K562 (cell line): ENCODE results near the gene HACL1. TPM values are rescaled to one million over a fixed set of nuclear protein-coding genes. Genes with fewer than 3 reads are reported as not detected.

Experiments
- ATAC-seq: fragments of 200-7000 bp; cut with Tn5 transposase; 3 replicates; pipeline ENCODE4 v1.9.1; 2020; ENCODE audit warnings: moderate library complexity
- BruUV-seq: library from RNA; stranded (reverse); fragments of 400-500 nt; replicated peaks from 2 replicates; lab custom pipeline; 2021; lab: Mats Ljungman, UMichigan
- CTCF ChIA-PET: fragments of 300-600 bp; formaldehyde crosslinking; extraction: SDS; loops from one replicate; lab custom pipeline; 2021; ENCODE audit warnings: low intra/inter-chr PET ratio; lab: Yijun Ruan, JAX
- POLR2A ChIA-PET: fragments of 300-600, 350-650 bp; sonication (Branson Sonifier 250); formaldehyde crosslinking; extraction: SDS; loops from one replicate; lab custom pipeline; 2021; ENCODE audit warnings: antibody characterized with exemption, inconsistent platforms; lab: Yijun Ruan, JAX
- DNase-seq, 4 experiments: peaks; one replicate each; pipeline versions ENCODE4 v3.0.0 to v3.0.0-alpha.2; 2011 to 2018; ENCODE audit warnings: low spot score in 3 of 4, mixed read lengths in 3 of 4; ENCODE audit errors: extremely low read depth in 1 of 4
- FAIRE-seq: peaks from 2 replicates; lab custom pipeline; 2011; peaks lifted over from hg19 to GRCh38; lab: Jason Lieb, UNC
- H2AFZ ChIP-seq: 2 replicates; pipeline ENCODE4 v1.6.0; 2011; ENCODE audit warnings: low read depth, low read length, control low read depth, inconsistent platforms
- H3K27ac ChIP-seq: fragments of 200-600 bp; 3 replicates; pipeline ENCODE4 v1.8.0; 2011; ENCODE audit warnings: low read depth, mild to moderate bottlenecking, control low read depth, inconsistent platforms, low read length, moderate library complexity, mixed read lengths; ENCODE audit errors: extremely low read depth
- H3K27me3 ChIP-seq, 2 experiments: fragments of 300-600 bp in 1 of 2; 2 replicates in 1 of 2; 3 replicates in 1 of 2; pipeline versions ENCODE4 v1.6.0 to v1.8.0; 2011; ENCODE audit warnings: inconsistent platforms in 2 of 2, low read length in 2 of 2, mild to moderate bottlenecking in 1 of 2, mixed read lengths in 1 of 2, moderate library complexity in 1 of 2; ENCODE audit not compliant: control insufficient read depth in 2 of 2, insufficient read depth in 2 of 2
- H3K36me3 ChIP-seq: fragments of 300-600 bp; 3 replicates; pipeline ENCODE4 v1.8.0; 2011; ENCODE audit warnings: mild to moderate bottlenecking, low read length, inconsistent platforms; ENCODE audit not compliant: control insufficient read depth, insufficient read depth
- H3K4me1 ChIP-seq, 2 experiments: fragments of 200-600 bp in 1 of 2; replicated peaks in 1 of 2; 2 replicates in 1 of 2; 3 replicates in 1 of 2; pipeline versions ENCODE4 v1.5.1 to v1.8.0; 2011; ENCODE audit warnings: inconsistent platforms in 2 of 2, low read length in 2 of 2, mild to moderate bottlenecking in 1 of 2, mixed read lengths in 1 of 2, moderate library complexity in 1 of 2; ENCODE audit not compliant: control insufficient read depth in 2 of 2, insufficient read depth in 2 of 2
- H3K4me2 ChIP-seq: 2 replicates; pipeline ENCODE4 v1.6.1; 2011; ENCODE audit warnings: low read length, control low read depth, inconsistent platforms, mixed read lengths; ENCODE audit not compliant: insufficient read depth
- H3K4me3 ChIP-seq: fragments of 200-600 bp; sonication (generic), shearing (Covaris generic); 2 replicates; pipeline ENCODE4 v1.5.1; 2016; ENCODE audit warnings: control low read depth, inconsistent platforms
- H3K79me2 ChIP-seq: fragments of 200-600 bp; 3 replicates; pipeline ENCODE4 v1.8.0; 2011; ENCODE audit warnings: low read length, inconsistent platforms; ENCODE audit not compliant: control insufficient read depth, insufficient read depth
- H3K9ac ChIP-seq, 2 experiments: 2 replicates each; pipeline versions ENCODE4 v1.6.0 to v1.6.1; 2011; ENCODE audit warnings: low read depth in 2 of 2, low read length in 2 of 2, control low read depth in 1 of 2, inconsistent platforms in 1 of 2, mild to moderate bottlenecking in 1 of 2, mixed read lengths in 1 of 2; ENCODE audit not compliant: insufficient read depth in 1 of 2
- H3K9me1 ChIP-seq: one replicate; pipeline ENCODE4 v1.6.0; 2011; ENCODE audit warnings: inconsistent platforms, mild to moderate bottlenecking, low read length, moderate library complexity; ENCODE audit not compliant: control insufficient read depth, insufficient read depth
- H3K9me3 ChIP-seq: replicated peaks from 2 replicates; pipeline ENCODE4 v1.5.1; 2011; ENCODE audit warnings: low read depth, low read length, inconsistent platforms; ENCODE audit not compliant: control insufficient read depth, insufficient read depth
- H4K20me1 ChIP-seq: replicated peaks from 2 replicates; pipeline ENCODE4 v1.6.1; 2011; ENCODE audit warnings: low read length, inconsistent platforms, mixed read lengths; ENCODE audit not compliant: control insufficient read depth, insufficient read depth
- DMBX1 ChIP-seq: fragments of 250-450 bp; sonication (Bioruptor Pico); IDR thresholded peaks from 2 replicates; pipeline ENCODE4 v1.8.0; 2022; ENCODE audit warnings: inconsistent platforms, mild to moderate bottlenecking, moderate library complexity, borderline replicate concordance
- L3MBTL2 ChIP-seq: fragments of 450-650 bp; IDR thresholded peaks from 2 replicates; pipeline ENCODE4 v1.6.1; 2016; ENCODE audit warnings: mild to moderate bottlenecking, moderate library complexity
- SMARCC2 ChIP-seq: fragments of 450-650 bp; IDR thresholded peaks from 2 replicates; pipeline ENCODE4 v1.6.1; 2017; ENCODE audit warnings: antibody characterized with exemption, moderate library complexity, mild to moderate bottlenecking, low read depth
- WGBS: fragments of 100-300 bp; shearing (Covaris generic); methylation state at CpG from one replicate; pipeline ENCODE4 v1.1.6; 2016; ENCODE audit warnings: low coverage, mixed read lengths; ENCODE audit not compliant: insufficient coverage; ENCODE audit errors: missing lambda C conversion rate; 5-methylcytosine and 5-hydroxymethylcytosine counted together
- in situ Hi-C: fragments of 300-500 bp; cut with MboI; formaldehyde crosslinking; loops from 4 replicates; pipeline ENCODE4 v1.15.0; 2018; ENCODE audit warnings: inconsistent platforms, mixed read lengths
- intact Hi-C: fragments of 100-400 bp; cut with micrococcal nuclease; formaldehyde crosslinking; loops from 2 replicates; pipeline ENCODE4 v1.14.2; 2022
- polyA plus RNA-seq, 8 experiments: library from polyadenylated mRNA; depleted of rRNA in 4 of 8; stranded (reverse) in 5 of 8; unstranded in 3 of 8; fragments of >200 nt; fragmentation: Nextera tagmentation in 2 of 8; fragmentation: Illumina TruSeq in 1 of 8; extraction: Ambion mirVana in 2 of 8; extraction: Trizol in 1 of 8; gene quantifications; 2 replicates each; pipeline versions ENCODE4 v1.2.1 to v1.2.3, GENCODE V29; 2011 to 2014; ENCODE audit warnings: inconsistent platforms in 1 of 8, missing spikeins in 1 of 8
- total RNA-seq, 7 experiments: library from RNA; depleted of rRNA in 6 of 7; stranded (reverse); fragments of >200 nt in 6 of 7; fragmentation: Illumina TruSeq in 2 of 7; extraction: Trizol in 2 of 7; gene quantifications; 2 replicates each; pipeline versions ENCODE4 v1.2.1 to v1.2.3, GENCODE V29; 2011 to 2021; ENCODE audit warnings: low replicate concordance in 1 of 7
- TF ChIP-seq, protein P1 (sequence below), 3 experiments: fragments of 200-800 bp in 1 of 3; sonication (Bioruptor generic) in 1 of 3; sonication (generic) in 1 of 3; formaldehyde crosslinking in 1 of 3; IDR thresholded peaks; 2 replicates each; pipeline versions ENCODE4 v1.6.1 to v1.8.0; 2016 to 2022; ENCODE audit warnings: mild to moderate bottlenecking in 2 of 3, missing compliant biosample characterization in 2 of 3, missing genetic modification characterization in 2 of 3, missing genetic modification reagents in 1 of 3
- TF ChIP-seq, protein P2 (sequence below): sonication (generic); formaldehyde crosslinking; IDR thresholded peaks from 2 replicates; pipeline ENCODE4 v1.8.0; 2022; ENCODE audit warnings: missing genetic modification reagents, mild to moderate bottlenecking, moderate library complexity, borderline replicate concordance
- TF ChIP-seq, protein P3 (sequence below), 2 experiments: fragments of 450-650 bp; IDR thresholded peaks; 2 replicates each; pipeline ENCODE4 v1.6.1; 2018; ENCODE audit warnings: mild to moderate bottlenecking in 2 of 2, low read depth in 1 of 2; ENCODE audit not compliant: partially characterized antibody in 2 of 2
- TF ChIP-seq, protein P4 (sequence below): sonication (generic); formaldehyde crosslinking; IDR thresholded peaks from 2 replicates; pipeline ENCODE4 v1.8.1; 2022; ENCODE audit warnings: missing genetic modification reagents

Gene HACL1
- total and polyA plus RNA-seq, 9 of the 15 experiments (the other 6 are each of a cell fraction or from before 2014, with no cell fraction given) = 18.9 to 61.5 (median 30.5) TPM

DNA sequence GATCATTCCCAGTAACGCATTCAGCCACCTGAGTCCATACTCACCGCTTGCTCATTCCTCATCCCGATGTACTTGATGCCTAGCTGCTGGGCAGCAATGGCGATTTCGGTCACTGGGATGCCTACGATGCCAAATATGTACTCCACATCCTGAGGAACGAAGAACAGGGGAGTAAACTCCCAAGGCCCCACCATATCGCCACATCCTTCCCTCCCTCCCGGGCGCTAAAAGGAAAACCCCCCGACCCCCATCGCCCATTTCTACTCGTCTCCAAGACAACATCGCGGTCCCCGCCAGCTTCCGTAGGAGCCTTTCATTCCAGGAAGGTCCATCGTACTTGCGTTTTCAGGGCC is 347 bp downstream of the HACL1 start (continued):
- TF ChIP-seq, protein P1, sequence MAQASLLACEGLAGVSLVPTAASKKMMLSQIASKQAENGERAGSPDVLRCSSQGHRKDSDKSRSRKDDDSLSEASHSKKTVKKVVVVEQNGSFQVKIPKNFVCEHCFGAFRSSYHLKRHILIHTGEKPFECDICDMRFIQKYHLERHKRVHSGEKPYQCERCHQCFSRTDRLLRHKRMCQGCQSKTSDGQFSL (CRISPR knock-in tag; IDR thresholded peaks at IDR 0.05) = no peak
- TF ChIP-seq, protein P1 (tag; IDR thresholded peaks at IDR 0.05) = no peak
- TF ChIP-seq, protein P2, sequence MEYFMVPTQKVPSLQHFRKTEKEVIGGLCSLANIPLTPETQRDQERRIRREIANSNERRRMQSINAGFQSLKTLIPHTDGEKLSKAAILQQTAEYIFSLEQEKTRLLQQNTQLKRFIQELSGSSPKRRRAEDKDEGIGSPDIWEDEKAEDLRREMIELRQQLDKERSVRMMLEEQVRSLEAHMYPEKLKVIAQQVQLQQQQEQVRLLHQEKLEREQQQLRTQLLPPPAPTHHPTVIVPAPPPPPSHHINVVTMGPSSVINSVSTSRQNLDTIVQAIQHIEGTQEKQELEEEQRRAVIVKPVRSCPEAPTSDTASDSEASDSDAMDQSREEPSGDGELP = no peak
- TF ChIP-seq, all 486 proteins: peak for 18

DNA sequence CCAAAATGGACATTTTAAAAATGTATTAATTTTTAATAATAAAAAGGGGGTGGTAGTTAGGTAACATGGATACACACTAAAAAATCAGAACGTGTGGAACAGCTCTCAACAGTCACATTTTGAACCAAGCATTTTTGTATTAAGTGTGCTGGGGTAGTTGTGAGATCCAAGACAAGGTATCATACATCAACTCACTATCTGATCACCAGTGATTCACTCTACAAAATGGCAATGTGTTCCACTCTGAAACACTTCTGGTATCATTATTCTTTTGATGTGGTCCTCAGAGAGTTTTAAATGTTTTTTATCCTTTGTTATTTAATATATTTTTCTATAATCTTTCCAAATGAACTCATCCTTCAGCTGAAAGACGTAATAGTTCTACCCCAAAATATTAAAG is 5.4 kb downstream of the HACL1 start:
- in situ Hi-C loops (no loop called here), intact Hi-C loops (no loop called here)
- Histone ChIP-seq H4K20me1 (no peaks in the 10 kb centered on the region), H2AFZ (no peak overlapping the region), H3K9me1 (no peaks in the 10 kb centered on the region), H3K9me3 (peaks cover 4% of the 10 kb centered on the region; the same call in 1 of the 2 replicates), H3K36me3 (peaks cover 38% of the 10 kb centered on the region; the same call in 2 of the 3 replicates), H3K79me2 (peaks cover 7% of the 10 kb centered on the region), H3K27me3 (no peaks in the 10 kb centered on the region), H3K9ac (no peak overlapping the region), H3K27ac (no peak overlapping the region), H3K4me2 (no peak overlapping the region), H3K4me3 (no peak overlapping the region), H3K4me1 (peaks cover 0 to 5% of the 10 kb centered on the region in 2 experiments; a peak in 2 of 5 replicates)
- FAIRE-seq = no peak
- DNase-seq = no peak
- ChIA-PET CTCF (no interaction called here), POLR2A (no interaction called here)
- BruUV-seq = no TSS peak
- WGBS = 72% methylated on average over 2 of the region's 2 CpGs
- ATAC-seq = no peak
- TF ChIP-seq, protein P3, sequence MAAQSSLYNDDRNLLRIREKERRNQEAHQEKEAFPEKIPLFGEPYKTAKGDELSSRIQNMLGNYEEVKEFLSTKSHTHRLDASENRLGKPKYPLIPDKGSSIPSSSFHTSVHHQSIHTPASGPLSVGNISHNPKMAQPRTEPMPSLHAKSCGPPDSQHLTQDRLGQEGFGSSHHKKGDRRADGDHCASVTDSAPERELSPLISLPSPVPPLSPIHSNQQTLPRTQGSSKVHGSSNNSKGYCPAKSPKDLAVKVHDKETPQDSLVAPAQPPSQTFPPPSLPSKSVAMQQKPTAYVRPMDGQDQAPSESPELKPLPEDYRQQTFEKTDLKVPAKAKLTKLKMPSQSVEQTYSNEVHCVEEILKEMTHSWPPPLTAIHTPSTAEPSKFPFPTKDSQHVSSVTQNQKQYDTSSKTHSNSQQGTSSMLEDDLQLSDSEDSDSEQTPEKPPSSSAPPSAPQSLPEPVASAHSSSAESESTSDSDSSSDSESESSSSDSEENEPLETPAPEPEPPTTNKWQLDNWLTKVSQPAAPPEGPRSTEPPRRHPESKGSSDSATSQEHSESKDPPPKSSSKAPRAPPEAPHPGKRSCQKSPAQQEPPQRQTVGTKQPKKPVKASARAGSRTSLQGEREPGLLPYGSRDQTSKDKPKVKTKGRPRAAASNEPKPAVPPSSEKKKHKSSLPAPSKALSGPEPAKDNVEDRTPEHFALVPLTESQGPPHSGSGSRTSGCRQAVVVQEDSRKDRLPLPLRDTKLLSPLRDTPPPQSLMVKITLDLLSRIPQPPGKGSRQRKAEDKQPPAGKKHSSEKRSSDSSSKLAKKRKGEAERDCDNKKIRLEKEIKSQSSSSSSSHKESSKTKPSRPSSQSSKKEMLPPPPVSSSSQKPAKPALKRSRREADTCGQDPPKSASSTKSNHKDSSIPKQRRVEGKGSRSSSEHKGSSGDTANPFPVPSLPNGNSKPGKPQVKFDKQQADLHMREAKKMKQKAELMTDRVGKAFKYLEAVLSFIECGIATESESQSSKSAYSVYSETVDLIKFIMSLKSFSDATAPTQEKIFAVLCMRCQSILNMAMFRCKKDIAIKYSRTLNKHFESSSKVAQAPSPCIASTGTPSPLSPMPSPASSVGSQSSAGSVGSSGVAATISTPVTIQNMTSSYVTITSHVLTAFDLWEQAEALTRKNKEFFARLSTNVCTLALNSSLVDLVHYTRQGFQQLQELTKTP (IDR thresholded peaks at IDR 0.05; ENCODE audit: low read depth in 1 of 2, partially characterized antibody in 2 of 2) = no peak
- TF ChIP-seq, protein P4, sequence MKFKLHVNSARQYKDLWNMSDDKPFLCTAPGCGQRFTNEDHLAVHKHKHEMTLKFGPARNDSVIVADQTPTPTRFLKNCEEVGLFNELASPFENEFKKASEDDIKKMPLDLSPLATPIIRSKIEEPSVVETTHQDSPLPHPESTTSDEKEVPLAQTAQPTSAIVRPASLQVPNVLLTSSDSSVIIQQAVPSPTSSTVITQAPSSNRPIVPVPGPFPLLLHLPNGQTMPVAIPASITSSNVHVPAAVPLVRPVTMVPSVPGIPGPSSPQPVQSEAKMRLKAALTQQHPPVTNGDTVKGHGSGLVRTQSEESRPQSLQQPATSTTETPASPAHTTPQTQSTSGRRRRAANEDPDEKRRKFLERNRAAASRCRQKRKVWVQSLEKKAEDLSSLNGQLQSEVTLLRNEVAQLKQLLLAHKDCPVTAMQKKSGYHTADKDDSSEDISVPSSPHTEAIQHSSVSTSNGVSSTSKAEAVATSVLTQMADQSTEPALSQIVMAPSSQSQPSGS (CRISPR knock-in tag) = no peak
- no peak for TF ChIP-seq L3MBTL2
- TF ChIP-seq SMARCC2 = no peak
- TF ChIP-seq DMBX1 = no peak
